ENCODE data around the gene ZFAND2A.
"Not testable (repeated sequence)": the region's sequence is repeated elsewhere in the genome, so short reads cannot be mapped to it uniquely, and the experiment has no call there.

GRCh38 chr7:1171516-1171915, 11.5 kb upstream of the ZFAND2A start:
- TF ChIP-seq, protein P1, sequence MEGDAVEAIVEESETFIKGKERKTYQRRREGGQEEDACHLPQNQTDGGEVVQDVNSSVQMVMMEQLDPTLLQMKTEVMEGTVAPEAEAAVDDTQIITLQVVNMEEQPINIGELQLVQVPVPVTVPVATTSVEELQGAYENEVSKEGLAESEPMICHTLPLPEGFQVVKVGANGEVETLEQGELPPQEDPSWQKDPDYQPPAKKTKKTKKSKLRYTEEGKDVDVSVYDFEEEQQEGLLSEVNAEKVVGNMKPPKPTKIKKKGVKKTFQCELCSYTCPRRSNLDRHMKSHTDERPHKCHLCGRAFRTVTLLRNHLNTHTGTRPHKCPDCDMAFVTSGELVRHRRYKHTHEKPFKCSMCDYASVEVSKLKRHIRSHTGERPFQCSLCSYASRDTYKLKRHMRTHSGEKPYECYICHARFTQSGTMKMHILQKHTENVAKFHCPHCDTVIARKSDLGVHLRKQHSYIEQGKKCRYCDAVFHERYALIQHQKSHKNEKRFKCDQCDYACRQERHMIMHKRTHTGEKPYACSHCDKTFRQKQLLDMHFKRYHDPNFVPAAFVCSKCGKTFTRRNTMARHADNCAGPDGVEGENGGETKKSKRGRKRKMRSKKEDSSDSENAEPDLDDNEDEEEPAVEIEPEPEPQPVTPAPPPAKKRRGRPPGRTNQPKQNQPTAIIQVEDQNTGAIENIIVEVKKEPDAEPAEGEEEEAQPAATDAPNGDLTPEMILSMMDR (IDR thresholded peaks at IDR 0.05) = not testable (repeated sequence)
- not testable (repeated sequence) for TF ChIP-seq ZFX (IDR thresholded peaks at IDR 0.05; ENCODE audit: borderline replicate concordance)

Measured in 22Rv1 (cell line).